Testis (tissue), 3 donors: ENCODE results near the gene SUPT3H. TPM values are rescaled to one million over a fixed set of nuclear protein-coding genes. Genes with fewer than 3 reads are reported as not detected.

Experiments
- DNase-seq: peaks from one replicate; pipeline ENCODE4 v3.0.0-alpha.2; 2019
- H3K27ac ChIP-seq, 2 donors: fragments of 200-600 bp; sonication (generic); one replicate each; pipeline ENCODE4 v1.5.1; 2019
- H3K27me3 ChIP-seq: fragments of 200-600 bp; sonication (generic); one replicate; pipeline ENCODE4 v1.5.1; 2019
- H3K36me3 ChIP-seq: fragments of 200-600 bp; sonication (generic); one replicate; pipeline ENCODE4 v1.5.1; 2017; ENCODE audit warnings: low read depth; ENCODE audit errors: missing control alignments
- H3K4me1 ChIP-seq: fragments of 200-600 bp; sonication (generic); one replicate; pipeline ENCODE4 v1.5.1; 2019
- H3K4me3 ChIP-seq, 2 donors: fragments of 200-600 bp; sonication (generic); one replicate each; pipeline ENCODE4 v1.5.1; 2017 to 2019
- H3K9me3 ChIP-seq: fragments of 200-600 bp; sonication (generic); one replicate; pipeline ENCODE4 v1.5.1; 2017
- CTCF ChIP-seq, 3 experiments: fragments of 450-650 bp in 2 of 3; fragments of 200-600 bp in 1 of 3; sonication (generic) in 1 of 3; IDR thresholded peaks; one replicate each; pipeline ENCODE4 v1.5.1; 2016 to 2019; ENCODE audit warnings: antibody characterized with exemption in 3 of 3, mild to moderate bottlenecking in 2 of 3, moderate library complexity in 1 of 3
- POLR2A ChIP-seq: fragments of 450-650 bp; IDR thresholded peaks from one replicate; pipeline ENCODE4 v1.6.1; 2017; ENCODE audit warnings: antibody characterized with exemption, mild to moderate bottlenecking, moderate library complexity
- WGBS, 2 donors: methylation state at CpG; one replicate each; pipeline ENCODE4 v1.1.5; 2018; 5-methylcytosine and 5-hydroxymethylcytosine counted together
- intact Hi-C: fragments of 100-400 bp; cut with DNase I; formaldehyde crosslinking; loops from one replicate; pipeline ENCODE4 v1.15.1; 2023; ENCODE audit warnings: low total_unique reads
- polyA plus RNA-seq: library from polyadenylated mRNA; stranded (reverse); fragments of 350-450 nt; fragmentation: Illumina TruSeq; extraction: RNeasy Lipid Tissue Mini Kit (QIAGEN cat#74804); gene quantifications from one replicate; pipeline ENCODE4 v1.2.3, GENCODE V29; 2014; ENCODE audit warnings: low read depth, low replicate concordance; ENCODE audit not compliant: insufficient read depth
- total RNA-seq, 2 donors: library from RNA; depleted of rRNA; stranded (reverse); fragments of >200 nt; gene quantifications; one replicate each; pipeline ENCODE4 v1.2.3, GENCODE V29; 2016

SUPT3H gene
- total and polyA plus RNA-seq, 3 donors from 2014 or later, result 29.4 to 35.9 (median 30.8) TPM

GRCh38 chr6:45310118-45310788 lies 67.5 kb downstream of the SUPT3H start:
- WGBS, 2 donors, result 76 to 90% methylated on average over 7 of the region's 7 CpGs
- Histone ChIP-seq H3K9me3 (no peaks in the 10 kb centered on the region), H3K27me3 (no peaks in the 10 kb centered on the region), H3K4me3 (no peak overlapping the region), H3K36me3 (no peaks in the 10 kb centered on the region), H3K4me1 (no peaks in the 10 kb centered on the region), H3K27ac (no peak overlapping the region)
- no peak for DNase-seq
- intact Hi-C loops, result no loop called here
- TF ChIP-seq CTCF (IDR thresholded peaks at IDR 0.05) (no peak), POLR2A (no peak)

GRCh38 chr6:45305546-45305945 lies 72.2 kb downstream of the SUPT3H start:
- Histone ChIP-seq H3K4me3 (no peak overlapping the region), H3K36me3 (no peaks in the 10 kb centered on the region), H3K27me3 (no peaks in the 10 kb centered on the region), H3K4me1 (no peaks in the 10 kb centered on the region), H3K27ac (no peak overlapping the region), H3K9me3 (no peaks in the 10 kb centered on the region)
- 84 to 100% methylated on average over 1 of the region's 1 CpG for WGBS, 2 donors
- no peak for TF ChIP-seq POLR2A
- no peak for TF ChIP-seq CTCF (IDR thresholded peaks at IDR 0.05)
- DNase-seq, result no peak
- intact Hi-C loops, result no loop called here

- Histone ChIP-seq H3K4me1 (no peaks in the 10 kb centered on the region), H3K4me3 (no peak overlapping the region), H3K27ac (no peak overlapping the region), H3K27me3 (no peaks in the 10 kb centered on the region), H3K36me3 (no peaks in the 10 kb centered on the region), H3K9me3 (no peaks in the 10 kb centered on the region)
- WGBS, 2 donors, result 94 to 99% methylated on average over 3 of the region's 3 CpGs
- intact Hi-C loops, result no loop called here
- TF ChIP-seq CTCF (IDR thresholded peaks at IDR 0.05) (no peak), POLR2A (no peak)
- DNase-seq, result no peak
Measured at GRCh38 chr6:45302832-45303231, 74.9 kb downstream of the SUPT3H start.

GRCh38 chr6:45301348-45302142 lies 76.2 kb downstream of the SUPT3H start:
- Histone ChIP-seq H3K4me1 (no peaks in the 10 kb centered on the region), H3K27ac (no peak overlapping the region), H3K4me3 (no peak overlapping the region), H3K27me3 (no peaks in the 10 kb centered on the region), H3K36me3 (no peaks in the 10 kb centered on the region), H3K9me3 (no peaks in the 10 kb centered on the region)
- no peak for DNase-seq
- TF ChIP-seq POLR2A (no peak), CTCF (IDR thresholded peaks at IDR 0.05) (no peak)
- intact Hi-C loops, result no loop called here
- WGBS, 2 donors, result 62 to 88% methylated on average over 2 to 3 of the region's 3 CpGs
